Amniotic epithelial cell (primary cell): ENCODE results near the gene FHDC1.

ENCODE experiments used
- DNase-seq: peaks from one replicate; pipeline ENCODE4 v3.0.0-alpha.2; 2010; ENCODE audit warnings: low read depth

Gene FHDC1

DNA sequence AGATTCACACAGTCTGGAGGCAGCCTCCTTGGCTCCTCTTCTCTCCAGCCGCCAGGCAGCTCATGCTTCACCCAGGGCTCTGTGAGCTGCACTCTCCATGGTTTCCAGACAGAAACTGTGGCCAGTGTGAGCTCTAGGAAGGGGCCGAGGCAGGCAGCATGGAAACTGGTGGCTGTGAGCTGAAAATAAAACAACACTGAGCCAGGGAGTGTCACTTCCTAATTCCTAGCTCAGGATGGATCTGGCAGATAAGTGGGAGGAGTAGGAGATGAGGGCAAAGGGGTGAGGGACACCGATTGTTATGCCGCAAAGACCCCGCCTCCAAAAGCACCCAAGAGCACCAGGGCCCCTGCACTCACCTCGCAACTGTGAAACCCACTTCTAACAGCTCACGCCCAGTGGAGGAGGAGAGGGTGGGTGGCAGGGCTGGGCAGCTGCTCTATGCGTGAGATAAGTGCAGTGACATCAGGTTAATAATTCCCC, 69.8 kb downstream of the FHDC1 start:
- no peak for DNase-seq

GRCh38 chr4:153008578-153009199, 72.6 kb downstream of the FHDC1 start:
- DNase-seq: no peak

DNA sequence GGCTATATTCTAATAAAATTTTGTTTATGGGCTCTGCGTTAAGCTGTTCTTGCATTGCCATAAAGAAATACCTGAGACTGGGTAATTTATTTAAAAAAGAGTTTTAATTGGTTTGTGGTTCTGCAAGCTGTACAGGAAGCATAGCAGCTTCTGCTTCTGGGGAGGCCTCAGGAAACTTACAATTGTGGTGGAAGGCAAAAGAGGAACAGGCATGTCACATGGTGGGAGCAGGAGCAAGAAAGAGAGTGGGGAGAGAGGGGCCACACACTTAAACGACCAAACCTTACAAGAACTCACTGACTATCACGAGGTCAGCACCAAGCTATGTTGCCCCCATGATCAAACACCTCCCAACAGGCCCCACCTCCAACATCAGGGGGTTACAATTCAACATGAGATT, 74.0 kb downstream of the FHDC1 start:
- no peak for DNase-seq

DNA sequence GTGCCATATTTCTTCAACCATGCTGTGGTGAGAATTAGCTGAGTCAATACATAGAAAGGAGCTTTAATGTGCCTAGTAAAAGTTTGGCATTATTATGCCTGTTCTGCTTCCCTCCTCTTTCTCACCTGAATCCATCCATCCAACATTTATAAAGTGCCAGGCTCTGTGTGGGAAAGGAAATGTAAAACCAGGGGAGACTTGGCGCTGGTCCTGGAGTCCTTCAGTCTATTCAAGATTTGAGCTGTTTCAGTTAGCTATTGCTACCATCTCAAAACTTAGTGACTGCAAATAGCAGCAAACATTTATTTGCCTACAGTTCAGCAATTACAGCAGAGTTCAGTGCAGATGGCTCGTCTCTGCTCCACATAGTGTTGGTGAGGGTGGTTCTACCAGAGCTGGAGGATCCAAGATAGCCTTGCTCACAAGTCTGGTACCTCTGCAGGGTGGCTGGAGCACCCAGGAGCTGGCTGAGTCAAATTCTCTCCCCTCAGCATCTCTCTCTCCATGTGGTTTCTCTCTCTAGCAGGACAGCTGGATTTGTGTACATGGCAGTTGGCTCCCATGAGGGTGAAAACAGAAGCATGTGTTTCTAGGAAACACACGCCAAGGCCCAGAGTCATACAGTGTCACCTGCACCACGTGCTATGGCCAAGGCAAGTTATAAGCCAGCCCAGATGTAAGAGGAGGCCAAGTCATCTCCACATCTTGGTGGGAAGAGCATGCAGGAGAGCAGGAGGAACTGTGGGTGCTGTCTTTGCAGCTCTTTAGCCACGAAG, 77.3 kb downstream of the FHDC1 start:
- DNase-seq: no peak

GRCh38 chr4:153014460-153014859, 78.3 kb downstream of the FHDC1 start:
- no peak for DNase-seq

DNA sequence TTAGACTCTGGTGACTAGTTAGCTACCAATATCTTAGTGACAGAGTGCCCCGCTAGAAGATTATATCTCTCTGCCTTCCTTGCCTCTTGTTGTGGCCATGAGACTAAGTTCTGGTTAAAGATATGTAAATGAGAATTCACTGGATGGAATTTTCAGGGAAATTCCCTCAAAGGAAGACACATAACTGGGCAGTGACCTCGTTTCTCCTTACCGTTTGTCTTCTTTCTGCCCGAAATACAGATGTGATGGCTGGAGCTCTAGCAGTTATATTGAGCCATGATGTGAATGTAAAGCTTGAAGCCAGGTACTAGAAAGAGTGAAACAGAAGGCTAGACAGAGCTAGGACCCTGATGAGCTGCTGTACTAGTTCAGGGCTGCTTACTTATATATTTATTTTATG, 80.5 kb downstream of the FHDC1 start:
- no peak for DNase-seq

GRCh38 chr4:153018031-153018430, 81.9 kb downstream of the FHDC1 start:
- DNase-seq: no peak

GRCh38 chr4:153018684-153019083, 82.6 kb downstream of the FHDC1 start:
- no peak for DNase-seq

- no peak for DNase-seq
These were observed 83.8 kb downstream of the FHDC1 start for GRCh38 chr4:153019906-153020305.

DNA sequence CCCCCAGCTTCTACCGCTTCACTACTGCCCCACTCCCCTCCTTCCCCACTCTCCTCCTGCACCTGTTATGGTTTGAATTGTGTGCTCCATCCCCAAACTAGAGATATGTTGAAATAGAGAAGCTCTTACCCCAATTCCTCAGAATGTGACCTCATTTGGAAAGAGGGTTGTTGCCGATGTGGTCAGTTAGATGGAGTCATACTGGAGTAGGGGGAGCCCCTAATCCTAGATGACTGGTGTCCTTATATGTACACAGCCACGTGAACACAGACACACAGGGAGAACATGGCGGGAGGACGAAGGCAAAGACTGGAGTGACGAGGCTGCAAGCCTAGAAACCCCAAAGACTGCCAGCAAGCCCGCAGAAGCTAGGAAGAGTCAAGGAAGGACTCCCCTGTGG, 84.3 kb downstream of the FHDC1 start:
- no peak for DNase-seq

DNA sequence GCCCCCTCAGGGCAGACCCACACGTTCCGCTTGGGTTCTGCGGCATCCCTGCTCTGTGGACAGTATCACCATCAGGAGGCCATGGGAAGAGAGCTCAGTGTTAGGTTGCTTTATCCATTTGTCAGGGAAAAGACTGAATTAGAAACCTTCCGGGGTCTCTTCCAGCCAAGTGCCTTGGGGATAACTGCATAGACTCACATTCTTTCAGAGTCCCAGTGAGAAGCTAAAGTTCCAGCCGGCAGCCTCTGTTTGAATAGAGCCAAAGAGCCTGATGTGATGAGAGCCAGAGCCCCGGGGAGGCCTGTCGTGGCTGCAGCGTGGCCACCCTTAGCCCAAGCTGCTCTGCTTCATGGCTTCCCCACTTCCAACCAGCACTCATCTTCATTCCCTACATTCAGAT, 85.2 kb downstream of the FHDC1 start:
- DNase-seq: no peak

DNA sequence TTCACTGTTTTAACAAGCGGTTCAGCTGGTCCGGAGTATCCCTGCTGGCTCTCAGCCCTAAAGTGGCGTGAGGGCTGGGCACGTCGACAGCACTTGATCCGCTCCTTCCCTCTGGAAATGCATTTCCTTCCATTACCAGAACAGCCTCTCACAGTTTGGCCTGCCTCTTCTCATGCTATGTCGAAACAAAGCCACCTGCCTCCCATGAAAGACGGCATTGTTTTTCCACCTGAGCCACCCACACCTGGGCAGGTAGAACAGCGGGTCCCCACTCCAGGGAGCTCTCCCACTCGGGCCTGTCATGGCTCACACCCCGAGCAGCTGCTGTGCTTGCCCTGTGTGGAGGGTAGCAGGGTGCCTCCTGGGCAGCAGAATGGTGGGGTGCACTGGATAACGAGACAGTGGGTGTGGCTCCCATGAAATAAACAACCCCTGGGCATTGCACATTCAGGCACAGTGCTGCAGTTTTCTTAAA, 86.2 kb downstream of the FHDC1 start:
- DNase-seq: no peak

GRCh38 chr4:153023139-153023538, 87.0 kb downstream of the FHDC1 start:
- no peak for DNase-seq

DNA sequence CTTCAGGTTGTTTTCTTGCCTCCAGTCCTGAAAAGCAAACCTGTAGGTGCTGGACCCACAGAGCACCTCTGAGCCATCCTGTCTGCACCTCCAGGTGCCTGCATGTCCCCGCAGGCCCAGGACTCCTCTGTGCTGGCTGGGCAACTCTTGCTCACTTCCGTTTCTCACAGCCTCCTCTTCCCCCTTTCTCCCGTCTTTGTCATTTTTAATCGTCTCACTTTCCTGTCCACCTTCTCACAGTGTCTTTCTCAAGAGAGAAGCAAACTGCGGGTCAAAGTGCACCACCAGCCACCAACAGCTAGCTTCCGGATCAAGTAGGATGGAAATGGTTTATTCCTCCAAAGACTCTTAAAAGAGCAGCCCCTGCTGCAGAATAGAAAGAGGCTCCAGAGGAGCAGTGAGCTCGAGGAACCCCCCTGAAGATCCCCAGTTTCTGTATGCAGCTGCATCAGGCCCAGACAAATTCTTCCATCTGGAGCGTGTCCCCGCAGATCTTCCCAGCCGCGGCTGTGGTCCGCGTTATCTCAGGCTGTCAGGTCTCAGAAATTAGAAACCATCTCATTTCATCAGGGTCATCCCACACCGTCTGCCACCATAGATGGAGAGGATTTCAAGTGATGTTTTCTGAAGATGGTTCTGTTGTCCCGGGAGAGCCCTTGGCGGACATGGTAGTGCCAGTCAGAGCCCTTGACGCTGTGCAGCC, 87.7 kb downstream of the FHDC1 start:
- no peak for DNase-seq

DNA sequence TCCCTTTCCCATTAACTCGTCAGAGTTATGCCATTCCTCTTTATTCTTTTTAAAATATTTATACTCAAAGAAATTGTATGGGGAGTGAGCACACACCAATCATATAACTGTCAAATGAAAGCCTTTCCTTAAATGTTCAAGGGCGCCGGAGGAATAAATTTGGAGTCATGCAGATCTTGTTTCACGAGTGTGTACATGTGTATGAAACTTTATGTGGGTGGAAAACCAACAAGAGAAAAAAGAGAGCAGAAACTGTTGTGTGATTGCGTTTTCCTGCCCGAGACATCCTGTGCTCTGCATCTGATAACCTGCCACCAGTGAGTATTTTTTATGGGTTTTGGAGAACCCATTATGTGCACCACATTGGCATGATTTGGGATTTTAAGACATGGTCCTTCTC, 88.3 kb downstream of the FHDC1 start:
- no peak for DNase-seq

GRCh38 chr4:153025406-153025805, 89.3 kb downstream of the FHDC1 start:
- no peak for DNase-seq

DNA sequence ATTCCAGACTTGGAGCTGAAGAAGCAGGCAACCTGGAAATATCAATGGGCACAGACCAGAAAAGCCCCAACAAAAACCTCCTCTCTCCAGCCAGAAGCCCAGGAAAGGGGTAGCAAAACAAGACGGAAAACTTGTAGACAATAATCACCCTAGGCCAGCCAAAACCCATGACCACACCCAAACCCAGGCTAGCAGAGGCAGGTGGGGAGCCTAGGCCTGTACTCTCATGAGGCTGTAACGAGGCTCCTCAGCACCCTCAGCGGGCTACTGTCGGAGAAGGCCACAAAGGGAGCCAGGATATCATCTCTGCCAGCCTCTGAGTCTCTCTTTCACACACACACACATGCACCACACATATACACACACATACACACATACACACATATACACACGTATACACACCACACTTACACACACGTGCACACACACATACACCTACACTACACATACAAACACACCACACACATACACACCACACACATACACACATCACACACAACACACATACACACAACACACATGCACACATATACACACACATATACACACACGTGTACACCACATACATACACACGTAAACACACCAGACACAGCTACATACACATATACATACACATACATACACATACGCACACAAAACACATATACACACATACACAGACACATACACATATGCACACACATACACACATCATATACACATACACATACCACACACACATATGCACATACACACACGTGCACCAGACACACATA, 90.6 kb downstream of the FHDC1 start:
- no peak for DNase-seq

DNA sequence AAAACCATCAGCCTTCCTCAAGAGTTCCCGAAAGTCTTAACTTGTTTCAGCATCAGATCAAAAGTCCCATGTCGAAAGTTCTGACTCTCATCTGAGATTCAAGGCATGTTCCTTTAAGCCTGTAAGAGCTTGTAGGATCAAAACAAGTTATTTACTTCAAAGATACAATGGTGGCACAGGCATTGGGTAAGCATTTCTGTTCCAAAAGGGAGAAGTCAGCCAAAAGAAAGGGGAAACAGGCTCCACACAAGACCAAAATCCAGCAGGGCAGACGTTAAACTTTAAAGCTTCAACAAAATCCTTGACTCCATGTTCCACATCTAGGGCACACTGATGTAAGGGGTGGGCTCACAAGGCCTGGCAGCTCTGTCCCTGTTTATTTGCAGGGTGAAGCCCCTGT, 91.7 kb downstream of the FHDC1 start:
- DNase-seq: no peak

GRCh38 chr4:153028535-153028934, 92.4 kb downstream of the FHDC1 start:
- DNase-seq: no peak
